Measurements from ENCODE around the gene CLOCK.

Gene CLOCK

GRCh38 chr4:55575513-55575912 is 28.8 kb upstream of the CLOCK start:
- TF ChIP-seq FOXP2 (optimal IDR thresholded peaks at IDR 0.05; ENCODE audit: borderline replicate concordance, extremely low read depth, extremely low read length, insufficient read depth) (no peak), SIN3A (IDR thresholded peaks at IDR 0.05; ENCODE audit: borderline replicate concordance, insufficient read depth, low read length) (no peak), TAF1 (IDR thresholded peaks at IDR 0.05; ENCODE audit: borderline replicate concordance, insufficient read depth, low read length) (no peak), REST (IDR thresholded peaks at IDR 0.05; ENCODE audit: insufficient read depth in 1 of 2, low read depth in 2 of 2, low read length in 2 of 2) (no peak), POLR2AphosphoS5 (IDR thresholded peaks at IDR 0.05; ENCODE audit: low read depth, low read length) (no peak)

GRCh38 chr4:55574252-55574651 is 27.5 kb upstream of the CLOCK start:
- TF ChIP-seq REST (IDR thresholded peaks at IDR 0.05; ENCODE audit: insufficient read depth in 1 of 2, low read depth in 2 of 2, low read length in 2 of 2), result no peak
- no peak for TF ChIP-seq FOXP2 (optimal IDR thresholded peaks at IDR 0.05; ENCODE audit: borderline replicate concordance, extremely low read depth, extremely low read length, insufficient read depth)
- TF ChIP-seq TAF1 (IDR thresholded peaks at IDR 0.05; ENCODE audit: borderline replicate concordance, insufficient read depth, low read length), result no peak
- no peak for TF ChIP-seq SIN3A (IDR thresholded peaks at IDR 0.05; ENCODE audit: borderline replicate concordance, insufficient read depth, low read length)
- TF ChIP-seq POLR2AphosphoS5 (IDR thresholded peaks at IDR 0.05; ENCODE audit: low read depth, low read length), result no peak

GRCh38 chr4:55571806-55572205 is 25.1 kb upstream of the CLOCK start:
- no peak for TF ChIP-seq FOXP2 (optimal IDR thresholded peaks at IDR 0.05; ENCODE audit: borderline replicate concordance, extremely low read depth, extremely low read length, insufficient read depth)

- no peak for TF ChIP-seq FOXP2 (optimal IDR thresholded peaks at IDR 0.05; ENCODE audit: borderline replicate concordance, extremely low read depth, extremely low read length, insufficient read depth)
- no peak for TF ChIP-seq REST (IDR thresholded peaks at IDR 0.05; ENCODE audit: insufficient read depth in 1 of 2, low read depth in 2 of 2, low read length in 2 of 2)
- no peak for TF ChIP-seq POLR2AphosphoS5 (IDR thresholded peaks at IDR 0.05; ENCODE audit: low read depth, low read length)
- no peak for TF ChIP-seq SIN3A (IDR thresholded peaks at IDR 0.05; ENCODE audit: borderline replicate concordance, insufficient read depth, low read length)
- TF ChIP-seq TAF1 (IDR thresholded peaks at IDR 0.05; ENCODE audit: borderline replicate concordance, insufficient read depth, low read length), result no peak
These were observed 22.3 kb upstream of the CLOCK start for GRCh38 chr4:55568905-55569504.

GRCh38 chr4:55561889-55562288 is 15.2 kb upstream of the CLOCK start:
- TF ChIP-seq FOXP2 (optimal IDR thresholded peaks at IDR 0.05; ENCODE audit: borderline replicate concordance, extremely low read depth, extremely low read length, insufficient read depth), result no peak
- no peak for TF ChIP-seq TAF1 (IDR thresholded peaks at IDR 0.05; ENCODE audit: borderline replicate concordance, insufficient read depth, low read length)
- TF ChIP-seq POLR2AphosphoS5 (IDR thresholded peaks at IDR 0.05; ENCODE audit: low read depth, low read length), result no peak
- no peak for TF ChIP-seq SIN3A (IDR thresholded peaks at IDR 0.05; ENCODE audit: borderline replicate concordance, insufficient read depth, low read length)
- no peak for TF ChIP-seq REST (IDR thresholded peaks at IDR 0.05; ENCODE audit: insufficient read depth in 1 of 2, low read depth in 2 of 2, low read length in 2 of 2)

All from PFSK-1 (cell line).